Astrocyte of the spinal cord (primary cell): Measurements from ENCODE around the gene RBMS1.

Experiments
- DNase-seq: peaks from one replicate; pipeline ENCODE4 v3.0.0; 2011; ENCODE audit warnings: low read depth, low spot score
- H3K4me3 ChIP-seq: 2 replicates; pipeline ENCODE4 v1.5.1; 2011; ENCODE audit warnings: low read depth, mild to moderate bottlenecking, low read length, moderate library complexity
- CTCF ChIP-seq: IDR thresholded peaks from 2 replicates; pipeline ENCODE4 v1.5.1; 2012; ENCODE audit warnings: low read depth, mild to moderate bottlenecking, low read length, inconsistent platforms
- in situ Hi-C: cut with HindIII; loops from 2 replicates; pipeline ENCODE4 v1.10.0; 2017; ENCODE audit warnings: low sequenced_read_pairs

RBMS1 gene

GRCh38 chr2:160392201-160392600 is 101.4 kb downstream of the RBMS1 start:
- in situ Hi-C loops, result no loop called here
- H3K4me3 ChIP-seq, result no peak overlapping the region
- TF ChIP-seq CTCF, result no peak
- DNase-seq, result no peak

GRCh38 chr2:160390544-160391455 is 102.8 kb downstream of the RBMS1 start:
- TF ChIP-seq CTCF, result no peak
- in situ Hi-C loops, result no loop called here
- peak; percentile 84 for DNase-seq
- no peak overlapping the region for H3K4me3 ChIP-seq

DNA sequence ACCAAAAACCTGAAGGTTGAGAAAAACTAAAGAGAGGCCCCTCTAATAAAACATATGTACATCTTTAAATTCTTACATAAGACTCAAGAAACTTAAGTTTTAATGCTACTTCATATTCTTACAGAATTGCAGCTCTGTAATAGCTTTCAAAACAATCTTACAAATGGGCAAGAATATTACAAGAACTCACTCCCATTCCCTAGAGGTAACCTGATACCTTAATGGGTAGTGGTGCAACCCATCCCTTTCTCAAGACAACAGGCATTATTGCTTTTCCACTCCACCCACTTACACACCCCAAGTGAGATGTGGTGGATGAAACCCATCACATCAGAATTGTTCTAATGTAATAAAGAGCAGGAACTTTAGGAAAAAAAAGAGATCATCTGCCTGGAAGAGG is 103.7 kb downstream of the RBMS1 start:
- no peak overlapping the region for H3K4me3 ChIP-seq
- TF ChIP-seq CTCF, result no peak
- peak; percentile 59 for DNase-seq
- in situ Hi-C loops, result no loop called here

GRCh38 chr2:160388464-160389263 is 104.9 kb downstream of the RBMS1 start:
- H3K4me3 ChIP-seq, result no peak overlapping the region
- TF ChIP-seq CTCF, result no peak
- DNase-seq, result no peak
- in situ Hi-C loops, result no loop called here

- in situ Hi-C loops, result no loop called here
- no peak overlapping the region for H3K4me3 ChIP-seq
- peak; percentile 95 for DNase-seq
- no peak for TF ChIP-seq CTCF
Observed at GRCh38 chr2:160387558-160388262, 105.9 kb downstream of the RBMS1 start.

GRCh38 chr2:160384791-160385190 is 108.8 kb downstream of the RBMS1 start:
- in situ Hi-C loops, result no loop called here
- H3K4me3 ChIP-seq, result no peak overlapping the region
- no peak for TF ChIP-seq CTCF
- no peak for DNase-seq
